ENCODE results near the gene FTCD. TPM values are rescaled to one million over a fixed set of nuclear protein-coding genes. Genes with fewer than 3 reads are reported as not detected.

The FTCD gene
- total and polyA plus RNA-seq, 9 donors = 0.47 to 3.4 (median 1.1) TPM

GRCh38 chr21:46095814-46096595 lies 59.4 kb downstream of the FTCD start:
- Histone ChIP-seq H3K9me3 (replicated peaks; ENCODE audit: control insufficient read depth, low read depth, low read length) (no peaks in the 10 kb centered on the region), H3K27me3 (ENCODE audit: control insufficient read depth, insufficient read depth, low read length) (peaks cover 3% of the 10 kb centered on the region), H3K27ac (ENCODE audit: low read length) (no peak overlapping the region), H3K36me3 (ENCODE audit: control insufficient read depth, insufficient read depth, low read length) (peaks cover 7% of the 10 kb centered on the region), H3K4me1 (ENCODE audit: control insufficient read depth, insufficient read depth, low read length) (peaks cover 43% of the 10 kb centered on the region), H3K4me3 (ENCODE audit: low read length) (no peak overlapping the region)
- WGBS (ENCODE audit: insufficient coverage) = 84% methylated on average over 11 of the region's 12 CpGs
- no peak for DNase-seq

GRCh38 chr21:46095083-46095719 lies 60.2 kb downstream of the FTCD start:
- Histone ChIP-seq H3K36me3 (ENCODE audit: control insufficient read depth, insufficient read depth, low read length) (no peaks in the 10 kb centered on the region), H3K27me3 (ENCODE audit: control insufficient read depth, insufficient read depth, low read length) (peaks cover 3% of the 10 kb centered on the region), H3K4me3 (ENCODE audit: low read length) (no peak overlapping the region), H3K9me3 (replicated peaks; ENCODE audit: control insufficient read depth, low read depth, low read length) (no peaks in the 10 kb centered on the region), H3K27ac (ENCODE audit: low read length) (no peak overlapping the region), H3K4me1 (ENCODE audit: control insufficient read depth, insufficient read depth, low read length) (peaks cover 40% of the 10 kb centered on the region)
- WGBS (ENCODE audit: insufficient coverage) = 63% methylated on average over 14 of the region's 16 CpGs
- DNase-seq = no peak

- H3K36me3 ChIP-seq (ENCODE audit: control insufficient read depth, insufficient read depth, low read length) = no peaks in the 10 kb centered on the region
- no peak overlapping the region for H3K4me3 ChIP-seq (ENCODE audit: low read length)
- H3K9me3 ChIP-seq (replicated peaks; ENCODE audit: control insufficient read depth, low read depth, low read length) = no peaks in the 10 kb centered on the region
- DNase-seq = no peak
- peaks cover 3% of the 10 kb centered on the region for H3K27me3 ChIP-seq (ENCODE audit: control insufficient read depth, insufficient read depth, low read length)
- peaks cover 39% of the 10 kb centered on the region for H3K4me1 ChIP-seq (ENCODE audit: control insufficient read depth, insufficient read depth, low read length)
- 75% methylated on average over 13 of the region's 14 CpGs for WGBS (ENCODE audit: insufficient coverage)
- H3K27ac ChIP-seq (ENCODE audit: low read length) = no peak overlapping the region
Observed at GRCh38 chr21:46094401-46095082, 60.8 kb downstream of the FTCD start.

GRCh38 chr21:46093668-46094400 lies 61.5 kb downstream of the FTCD start:
- Histone ChIP-seq H3K9me3 (replicated peaks; ENCODE audit: control insufficient read depth, low read depth, low read length) (no peaks in the 10 kb centered on the region), H3K36me3 (ENCODE audit: control insufficient read depth, insufficient read depth, low read length) (no peaks in the 10 kb centered on the region), H3K27me3 (ENCODE audit: control insufficient read depth, insufficient read depth, low read length) (peaks cover under 1% of the 10 kb centered on the region), H3K4me1 (ENCODE audit: control insufficient read depth, insufficient read depth, low read length) (peaks cover 37% of the 10 kb centered on the region), H3K4me3 (ENCODE audit: low read length) (no peak overlapping the region), H3K27ac (ENCODE audit: low read length) (no peak overlapping the region)
- no peak for DNase-seq
- WGBS (ENCODE audit: insufficient coverage) = 77% methylated on average over 8 of the region's 11 CpGs

- H3K4me3 ChIP-seq (ENCODE audit: low read length) = no peak overlapping the region
- no peaks in the 10 kb centered on the region for H3K27me3 ChIP-seq (ENCODE audit: control insufficient read depth, insufficient read depth, low read length)
- 45% methylated on average over 7 of the region's 11 CpGs for WGBS (ENCODE audit: insufficient coverage)
- H3K36me3 ChIP-seq (ENCODE audit: control insufficient read depth, insufficient read depth, low read length) = no peaks in the 10 kb centered on the region
- peaks cover 37% of the 10 kb centered on the region for H3K4me1 ChIP-seq (ENCODE audit: control insufficient read depth, insufficient read depth, low read length)
- no peak for DNase-seq
- peaks cover under 1% of the 10 kb centered on the region for H3K9me3 ChIP-seq (replicated peaks; ENCODE audit: control insufficient read depth, low read depth, low read length)
- peak overlapping the region; percentile 91 for H3K27ac ChIP-seq (ENCODE audit: low read length)
Observed at GRCh38 chr21:46092811-46093667, 62.3 kb downstream of the FTCD start.

- WGBS (ENCODE audit: insufficient coverage) = 43% methylated on average over 16 of the region's 23 CpGs
- no peak overlapping the region for H3K4me3 ChIP-seq (ENCODE audit: low read length)
- DNase-seq = peak; percentile 97
Observed at GRCh38 chr21:46092026-46092764, 63.2 kb downstream of the FTCD start.

GRCh38 chr21:46091631-46092025 lies 63.8 kb downstream of the FTCD start:
- DNase-seq = no peak
- Histone ChIP-seq H3K4me3 (ENCODE audit: low read length) (no peak overlapping the region), H3K27me3 (ENCODE audit: control insufficient read depth, insufficient read depth, low read length) (no peaks in the 10 kb centered on the region), H3K4me1 (ENCODE audit: control insufficient read depth, insufficient read depth, low read length) (peaks cover 29% of the 10 kb centered on the region), H3K27ac (ENCODE audit: low read length) (peak overlapping the region; percentile 91), H3K9me3 (replicated peaks; ENCODE audit: control insufficient read depth, low read depth, low read length) (peaks cover 7% of the 10 kb centered on the region), H3K36me3 (ENCODE audit: control insufficient read depth, insufficient read depth, low read length) (no peaks in the 10 kb centered on the region)
- 90% methylated on average over 3 of the region's 8 CpGs for WGBS (ENCODE audit: insufficient coverage)

More at GRCh38 chr21:46092026-46092764, 63.2 kb downstream of the FTCD start:
- Histone ChIP-seq H3K36me3 (ENCODE audit: control insufficient read depth, insufficient read depth, low read length) (no peaks in the 10 kb centered on the region), H3K9me3 (replicated peaks; ENCODE audit: control insufficient read depth, low read depth, low read length) (peaks cover 3% of the 10 kb centered on the region), H3K27ac (ENCODE audit: low read length) (peak overlapping the region; percentile 91), H3K27me3 (ENCODE audit: control insufficient read depth, insufficient read depth, low read length) (no peaks in the 10 kb centered on the region), H3K4me1 (ENCODE audit: control insufficient read depth, insufficient read depth, low read length) (peaks cover 35% of the 10 kb centered on the region)

GRCh38 chr21:46091118-46091517 lies 64.3 kb downstream of the FTCD start:
- Histone ChIP-seq H3K4me3 (ENCODE audit: low read length) (no peak overlapping the region), H3K9me3 (replicated peaks; ENCODE audit: control insufficient read depth, low read depth, low read length) (peaks cover 7% of the 10 kb centered on the region), H3K4me1 (ENCODE audit: control insufficient read depth, insufficient read depth, low read length) (peaks cover 25% of the 10 kb centered on the region), H3K27me3 (ENCODE audit: control insufficient read depth, insufficient read depth, low read length) (no peaks in the 10 kb centered on the region), H3K27ac (ENCODE audit: low read length) (no peak overlapping the region), H3K36me3 (ENCODE audit: control insufficient read depth, insufficient read depth, low read length) (no peaks in the 10 kb centered on the region)
- 94% methylated on average over 4 of the region's 4 CpGs for WGBS (ENCODE audit: insufficient coverage)
- no peak for DNase-seq

- 75% methylated on average over 2 of the region's 5 CpGs for WGBS (ENCODE audit: insufficient coverage)
- Histone ChIP-seq H3K27me3 (ENCODE audit: control insufficient read depth, insufficient read depth, low read length) (no peaks in the 10 kb centered on the region), H3K36me3 (ENCODE audit: control insufficient read depth, insufficient read depth, low read length) (no peaks in the 10 kb centered on the region), H3K4me3 (ENCODE audit: low read length) (no peak overlapping the region), H3K27ac (ENCODE audit: low read length) (no peak overlapping the region), H3K9me3 (replicated peaks; ENCODE audit: control insufficient read depth, low read depth, low read length) (peaks cover 9% of the 10 kb centered on the region), H3K4me1 (ENCODE audit: control insufficient read depth, insufficient read depth, low read length) (peaks cover 22% of the 10 kb centered on the region)
- DNase-seq = no peak
Observed at GRCh38 chr21:46089285-46089684, 66.1 kb downstream of the FTCD start.
